Activated naive CD8-positive, alpha-beta T cell treated with anti-CD3 and anti-CD28 coated beads for 36 hours (primary cell): Measurements from ENCODE around the gene ANKRD31. TPM values are rescaled to one million over a fixed set of nuclear protein-coding genes. Genes with fewer than 3 reads are reported as not detected.
"Not testable (repeated sequence)": the region's sequence is repeated elsewhere in the genome, so short reads cannot be mapped to it uniquely, and the experiment has no call there.

ENCODE experiments used
- DNase-seq: peaks from one replicate; pipeline ENCODE4 v3.0.0; 2021
- H3K27ac Mint-ChIP-seq: one replicate; pipeline ENCODE4 v1.8.0; 2022; ENCODE audit warnings: mild to moderate bottlenecking, moderate library complexity, mixed read lengths
- H3K27me3 Mint-ChIP-seq: one replicate; pipeline ENCODE4 v1.8.0; 2022; ENCODE audit warnings: mild to moderate bottlenecking, mixed read lengths
- H3K36me3 Mint-ChIP-seq: one replicate; pipeline ENCODE4 v1.8.0; 2021; ENCODE audit warnings: mild to moderate bottlenecking, mixed read lengths
- H3K4me1 Mint-ChIP-seq: one replicate; pipeline ENCODE4 v1.8.0; 2021; ENCODE audit warnings: mixed read lengths
- H3K4me3 Mint-ChIP-seq: one replicate; pipeline ENCODE4 v1.8.0; 2022; ENCODE audit warnings: mild to moderate bottlenecking, moderate library complexity, mixed read lengths
- H3K9me3 Mint-ChIP-seq: one replicate; pipeline ENCODE4 v1.8.0; 2022; ENCODE audit warnings: mixed read lengths
- total RNA-seq, 2 experiments: library from RNA; stranded (reverse); gene quantifications; one replicate each; pipeline ENCODE4 v1.2.3, GENCODE V29; 2021

ANKRD31 gene
- total RNA-seq, 2 experiments from 2014 or later: 0.76 to 0.99 TPM

DNA sequence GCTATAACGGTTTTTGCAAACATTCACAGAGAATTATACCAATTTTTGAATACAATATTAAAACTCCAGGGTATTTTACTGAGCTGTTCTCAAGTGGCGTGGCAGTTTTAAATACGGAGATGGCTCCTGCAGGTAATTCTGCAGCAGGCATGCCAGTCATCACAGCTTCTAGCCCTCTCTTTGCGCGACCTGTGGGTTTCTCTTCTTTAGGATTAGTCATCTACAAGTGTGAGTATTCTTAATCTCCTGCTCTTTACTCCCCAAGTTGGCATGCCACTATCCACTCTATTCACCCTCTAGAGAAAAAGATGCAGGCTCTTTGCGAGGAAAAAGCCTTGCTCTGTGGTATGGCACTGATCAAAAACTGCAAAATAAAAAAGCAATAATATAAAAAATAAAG lies 43.9 kb downstream of the ANKRD31 start:
- Mint-ChIP-seq H3K4me3 (no peak overlapping the region), H3K9me3 (no peaks in the 10 kb centered on the region), H3K27ac (no peak overlapping the region), H3K27me3 (no peaks in the 10 kb centered on the region), H3K36me3 (no peaks in the 10 kb centered on the region), H3K4me1 (peaks cover 20% of the 10 kb centered on the region)
- DNase-seq: no peak

DNA sequence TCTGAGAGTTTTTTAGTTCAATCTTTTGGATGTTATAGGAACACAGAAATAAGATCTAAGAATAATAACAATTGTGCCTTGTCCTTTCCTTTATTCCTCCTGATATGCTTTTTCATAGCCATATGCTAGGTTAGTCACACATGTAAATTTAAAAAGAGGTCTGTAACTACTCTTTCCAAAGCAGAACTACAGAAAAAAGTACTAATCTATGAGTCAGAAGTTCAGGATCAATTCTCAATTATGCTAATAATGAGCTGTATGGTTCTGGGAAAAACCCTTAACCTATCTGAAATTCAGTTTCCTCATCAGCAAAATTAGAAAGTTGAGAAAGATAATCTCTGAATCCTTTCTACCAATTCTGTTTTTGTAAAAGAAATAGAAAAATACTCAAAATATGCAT lies 44.4 kb downstream of the ANKRD31 start:
- DNase-seq: no peak
- Mint-ChIP-seq H3K4me3 (no peak overlapping the region), H3K36me3 (no peaks in the 10 kb centered on the region), H3K4me1 (peaks cover 20% of the 10 kb centered on the region), H3K27ac (no peak overlapping the region), H3K9me3 (no peaks in the 10 kb centered on the region), H3K27me3 (no peaks in the 10 kb centered on the region)

DNA sequence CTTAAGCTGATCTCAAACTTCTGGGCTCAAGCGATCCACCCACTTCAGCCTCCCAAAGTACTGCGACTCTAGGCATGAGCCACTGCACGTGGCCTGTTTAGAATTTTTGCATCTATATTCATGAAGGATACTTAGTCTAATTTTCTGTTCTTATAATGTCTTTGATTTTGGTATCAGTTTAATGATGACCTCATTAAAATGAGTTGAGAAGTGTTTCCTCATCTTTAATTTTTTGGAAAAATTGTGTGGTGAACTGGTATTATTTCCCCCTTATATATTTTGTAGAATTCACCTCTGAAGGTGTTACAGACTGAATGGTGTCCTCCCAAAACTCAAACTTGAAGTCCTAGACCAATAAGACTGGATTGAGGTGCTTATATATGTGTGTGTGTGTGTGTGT lies 46.5 kb downstream of the ANKRD31 start:
- H3K4me3 Mint-ChIP-seq: no peak overlapping the region
- H3K4me1 Mint-ChIP-seq: peaks cover 27% of the 10 kb centered on the region
- no peaks in the 10 kb centered on the region for H3K9me3 Mint-ChIP-seq
- no peaks in the 10 kb centered on the region for H3K27me3 Mint-ChIP-seq
- no peak overlapping the region for H3K27ac Mint-ChIP-seq
- H3K36me3 Mint-ChIP-seq: peaks cover 1% of the 10 kb centered on the region
- DNase-seq: no peak

DNA sequence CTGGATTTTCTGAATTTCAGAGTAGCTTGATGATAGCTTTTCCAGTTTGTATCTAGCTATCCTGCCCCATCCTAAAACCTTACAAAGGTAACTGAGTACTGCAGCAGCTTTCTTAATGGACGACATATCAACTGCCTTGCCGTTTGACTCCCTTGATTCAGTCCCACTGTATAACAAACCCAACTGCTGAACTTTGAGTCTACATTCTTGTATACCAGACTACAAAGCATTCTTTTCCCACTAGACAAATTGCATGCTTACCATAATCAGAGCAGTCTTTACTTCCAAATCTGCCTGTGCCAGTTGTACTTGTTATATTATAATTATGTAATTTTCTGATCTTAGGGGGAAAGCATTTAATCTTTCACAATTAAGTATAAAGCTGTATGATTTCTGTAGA lies 47.3 kb downstream of the ANKRD31 start:
- Mint-ChIP-seq H3K27me3 (no peaks in the 10 kb centered on the region), H3K27ac (no peak overlapping the region), H3K4me1 (peaks cover 30% of the 10 kb centered on the region), H3K36me3 (peaks cover 6% of the 10 kb centered on the region), H3K4me3 (no peak overlapping the region), H3K9me3 (peaks cover 4% of the 10 kb centered on the region)
- no peak for DNase-seq

DNA sequence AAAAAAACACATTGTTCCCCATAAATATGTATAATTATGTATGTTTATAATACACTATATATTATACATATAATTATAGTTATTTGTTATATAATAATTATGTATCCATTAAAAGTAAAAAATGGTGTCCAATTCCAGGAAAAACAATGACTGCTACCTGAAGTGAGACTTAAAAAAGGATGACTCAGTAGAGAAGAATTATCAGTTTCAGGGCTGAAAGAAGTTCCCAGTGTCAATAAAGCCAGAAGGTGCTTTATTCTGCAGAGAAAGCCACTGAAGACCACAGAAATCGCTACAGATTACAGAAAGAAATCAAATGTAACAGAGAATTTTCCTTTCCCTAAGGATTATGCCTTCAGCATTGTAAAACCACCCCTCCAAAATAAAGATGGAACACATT lies 50.9 kb downstream of the ANKRD31 start:
- peaks cover 8% of the 10 kb centered on the region for H3K9me3 Mint-ChIP-seq

DNA sequence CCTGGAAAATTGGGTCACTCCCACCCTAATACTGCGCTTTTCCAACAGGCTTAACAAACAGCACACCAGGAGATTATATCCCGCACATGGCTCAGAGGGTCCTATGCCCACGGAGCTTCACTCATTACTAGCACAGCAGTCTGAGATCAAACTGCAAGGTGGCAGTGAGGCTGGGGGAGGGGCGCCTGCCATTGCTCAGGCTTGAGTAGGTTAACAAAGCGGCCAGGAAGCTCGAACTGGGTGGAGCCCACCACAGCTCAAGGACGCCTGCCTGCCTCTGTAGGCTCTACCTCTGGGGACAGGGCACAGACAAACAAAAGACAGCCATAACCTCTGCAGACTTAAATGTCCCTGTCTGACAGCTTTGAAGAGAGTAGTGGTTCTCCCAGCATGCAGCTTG lies 60.7 kb downstream of the ANKRD31 start:
- H3K27me3 Mint-ChIP-seq, DNase-seq, H3K27ac Mint-ChIP-seq, H3K4me3 Mint-ChIP-seq, H3K4me1 Mint-ChIP-seq: not testable (repeated sequence)
- H3K36me3 Mint-ChIP-seq: peaks cover 55% of the 10 kb centered on the region
- peaks cover 21% of the 10 kb centered on the region for H3K9me3 Mint-ChIP-seq

More for the DNA sequence above, 50.9 kb downstream of the ANKRD31 start:
- Mint-ChIP-seq H3K4me1 (peaks cover 23% of the 10 kb centered on the region), H3K27ac (no peak overlapping the region), H3K4me3 (no peak overlapping the region), H3K36me3 (peaks cover 22% of the 10 kb centered on the region), H3K27me3 (no peaks in the 10 kb centered on the region)
- no peak for DNase-seq

DNA sequence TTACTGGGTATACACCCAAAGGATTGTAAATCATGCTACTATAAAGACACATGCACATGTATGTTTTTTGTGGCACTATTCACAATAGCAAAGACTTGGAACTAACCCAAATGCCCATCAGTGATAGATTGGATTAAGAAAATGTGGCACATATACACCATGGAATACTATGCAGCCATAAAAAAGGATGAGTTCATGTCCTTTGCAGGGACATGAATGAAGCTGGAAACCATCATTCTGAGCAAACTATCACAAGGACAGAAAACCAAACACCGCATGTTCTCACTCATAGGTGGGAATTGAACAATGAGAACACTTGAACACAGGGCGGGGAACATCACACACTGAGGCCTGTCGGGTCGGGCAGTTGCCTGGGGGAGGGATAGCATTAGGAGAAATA lies 61.8 kb downstream of the ANKRD31 start:
- peaks cover 21% of the 10 kb centered on the region for H3K9me3 Mint-ChIP-seq
- DNase-seq, H3K27me3 Mint-ChIP-seq, H3K27ac Mint-ChIP-seq, H3K4me3 Mint-ChIP-seq, H3K4me1 Mint-ChIP-seq: not testable (repeated sequence)
- peaks cover 51% of the 10 kb centered on the region for H3K36me3 Mint-ChIP-seq

DNA sequence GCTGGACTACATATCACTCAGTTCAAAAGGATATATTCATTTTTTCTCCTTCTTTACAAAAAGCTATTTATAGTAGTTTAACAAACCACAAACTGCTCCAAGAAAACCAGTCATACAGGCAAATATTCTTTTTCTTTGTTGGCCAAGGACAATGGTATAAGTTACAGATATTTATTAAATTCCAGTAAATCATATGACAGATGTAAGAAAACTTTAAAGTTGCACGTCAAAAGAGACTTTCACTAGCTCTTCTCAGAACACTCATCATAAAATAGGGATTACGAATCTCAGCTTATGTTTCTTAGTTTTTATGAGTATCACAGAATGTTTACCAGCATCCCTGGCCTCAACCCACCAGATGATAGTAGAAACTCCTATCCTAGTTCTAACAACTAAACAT lies 67.2 kb downstream of the ANKRD31 start:
- peaks cover 8% of the 10 kb centered on the region for H3K9me3 Mint-ChIP-seq
- H3K36me3 Mint-ChIP-seq: peaks cover 17% of the 10 kb centered on the region
- H3K27me3 Mint-ChIP-seq: no peaks in the 10 kb centered on the region
- H3K4me1 Mint-ChIP-seq: no peaks in the 10 kb centered on the region
- DNase-seq: no peak
- no peak overlapping the region for H3K27ac Mint-ChIP-seq
- H3K4me3 Mint-ChIP-seq: no peak overlapping the region

DNA sequence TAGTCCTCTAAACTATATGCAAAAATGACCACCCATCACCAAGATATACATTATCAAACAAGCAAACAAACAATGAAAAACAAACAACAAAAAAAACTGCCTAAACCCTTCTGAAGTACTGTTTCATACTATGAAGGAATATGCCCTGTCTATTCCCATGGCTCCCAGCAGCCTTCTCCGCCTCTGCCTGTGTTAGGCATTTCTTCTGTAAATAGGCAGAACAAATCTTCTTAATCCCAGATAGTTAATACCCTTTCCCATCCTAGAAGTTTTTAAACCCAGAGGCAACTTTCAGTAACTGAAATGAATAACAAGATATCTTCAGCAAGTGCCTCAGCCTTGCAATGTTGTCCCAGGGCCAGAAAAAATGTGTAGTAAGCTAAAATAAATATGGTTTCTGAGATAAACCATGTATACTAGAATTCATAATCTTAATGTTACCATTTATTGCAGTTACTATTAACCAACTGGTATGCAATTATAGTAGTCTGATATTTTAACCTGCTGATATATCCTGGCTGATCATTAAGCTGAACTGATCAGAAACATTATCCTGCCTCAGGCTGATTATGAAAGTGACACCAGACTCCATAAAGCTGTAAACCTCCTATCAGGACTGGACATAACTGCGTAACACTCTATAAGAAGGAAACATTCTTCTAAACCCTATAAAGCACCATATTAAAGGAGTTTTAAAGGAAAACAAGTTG lies 68.5 kb downstream of the ANKRD31 start:
- no peaks in the 10 kb centered on the region for H3K27me3 Mint-ChIP-seq
- no peaks in the 10 kb centered on the region for H3K4me1 Mint-ChIP-seq

DNA sequence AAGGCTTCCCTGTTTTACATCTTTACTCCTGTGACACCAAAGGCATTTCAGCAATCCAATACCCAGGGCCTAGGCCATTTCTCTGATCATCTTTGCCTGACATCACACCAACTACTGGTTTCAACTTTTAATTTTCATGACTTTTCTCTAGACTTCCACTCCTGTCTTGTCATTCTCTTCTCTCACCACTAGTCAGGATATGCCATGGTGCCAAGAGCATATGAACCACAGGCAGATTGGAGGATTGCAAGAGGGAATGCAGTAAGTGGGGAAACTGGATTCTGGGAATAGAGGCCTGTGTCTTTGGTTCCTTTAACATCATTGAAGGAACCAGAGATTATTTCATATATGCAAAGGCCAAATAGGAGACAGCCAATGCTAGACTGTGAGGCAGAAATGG lies 69.3 kb downstream of the ANKRD31 start:
- peaks cover 11% of the 10 kb centered on the region for H3K36me3 Mint-ChIP-seq
- no peak overlapping the region for H3K27ac Mint-ChIP-seq
- no peaks in the 10 kb centered on the region for H3K4me1 Mint-ChIP-seq
- H3K4me3 Mint-ChIP-seq: no peak overlapping the region
- DNase-seq: no peak
- H3K9me3 Mint-ChIP-seq: no peaks in the 10 kb centered on the region
- H3K27me3 Mint-ChIP-seq: no peaks in the 10 kb centered on the region

More for the DNA sequence above, 68.5 kb downstream of the ANKRD31 start:
- peaks cover 15% of the 10 kb centered on the region for H3K36me3 Mint-ChIP-seq
- no peak overlapping the region for H3K27ac Mint-ChIP-seq
- DNase-seq: no peak
- no peak overlapping the region for H3K4me3 Mint-ChIP-seq
- no peaks in the 10 kb centered on the region for H3K9me3 Mint-ChIP-seq

DNA sequence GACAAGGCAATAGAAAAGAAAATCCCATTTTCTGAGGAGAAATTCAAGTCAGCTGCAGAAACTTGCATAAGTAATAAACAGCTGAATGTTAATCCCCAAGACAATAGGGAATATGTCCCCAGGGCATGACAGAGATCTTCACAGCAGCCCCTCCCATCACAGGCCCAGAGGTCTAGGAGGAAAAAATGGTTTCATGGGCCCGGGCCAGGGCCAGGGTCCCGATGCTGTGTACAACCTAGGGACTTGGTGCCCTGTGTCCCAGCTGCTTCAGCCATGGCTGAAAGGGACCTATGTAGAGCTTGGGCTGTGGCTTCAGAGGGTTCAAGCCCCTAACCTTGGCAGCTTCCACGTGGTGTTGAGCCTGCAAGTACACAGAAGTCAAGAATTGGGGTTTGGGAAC lies 75.2 kb downstream of the ANKRD31 start:
- H3K36me3 Mint-ChIP-seq: peaks cover 47% of the 10 kb centered on the region
- not testable (repeated sequence) for H3K27me3 Mint-ChIP-seq, H3K27ac Mint-ChIP-seq, DNase-seq, H3K4me1 Mint-ChIP-seq, H3K4me3 Mint-ChIP-seq
- peaks cover 24% of the 10 kb centered on the region for H3K9me3 Mint-ChIP-seq

DNA sequence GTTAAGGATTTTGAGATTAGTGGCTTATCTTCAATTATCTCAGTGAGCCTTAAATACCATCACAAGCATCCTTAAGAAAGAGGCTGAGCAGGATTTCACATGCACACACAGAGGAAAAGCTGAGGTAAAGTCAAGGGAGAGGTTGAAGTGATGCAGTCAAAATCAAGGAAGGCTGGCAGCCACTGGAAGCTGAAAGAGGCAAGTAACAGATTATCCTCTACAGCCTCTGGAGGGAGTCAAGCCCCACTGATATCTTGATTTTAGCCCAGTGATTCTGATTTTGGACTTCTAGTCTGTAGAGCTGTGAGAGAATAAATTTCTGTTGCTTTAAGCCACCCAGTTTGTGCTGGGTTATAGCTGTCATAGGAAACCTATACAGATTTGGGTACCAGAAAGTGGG lies 80.1 kb downstream of the ANKRD31 start:
- Mint-ChIP-seq H3K27me3 (no peaks in the 10 kb centered on the region), H3K27ac (no peak overlapping the region), H3K4me1 (no peaks in the 10 kb centered on the region), H3K4me3 (no peak overlapping the region), H3K36me3 (peaks cover 44% of the 10 kb centered on the region), H3K9me3 (peaks cover 20% of the 10 kb centered on the region)
- DNase-seq: no peak

DNA sequence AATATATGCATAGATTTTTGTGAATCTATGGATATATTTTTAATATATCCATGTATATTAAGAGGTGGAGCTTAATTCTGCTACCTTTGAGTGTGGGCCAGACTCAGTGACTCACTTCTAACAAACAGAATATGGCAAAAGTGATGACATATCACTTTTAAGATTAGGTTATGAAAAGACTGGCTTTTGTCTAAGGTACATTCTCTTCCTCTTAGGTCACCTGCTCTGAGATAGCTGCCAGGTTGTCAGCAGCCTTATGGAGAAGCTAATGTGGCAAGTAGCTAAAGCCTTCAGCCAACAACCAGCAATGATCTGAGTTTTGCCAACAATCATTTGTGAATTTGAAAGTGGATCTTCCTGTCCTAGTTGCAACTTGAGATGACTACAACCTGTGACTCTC lies 83.8 kb downstream of the ANKRD31 start:
- no peak for DNase-seq
- Mint-ChIP-seq H3K27ac (no peak overlapping the region), H3K27me3 (no peaks in the 10 kb centered on the region), H3K9me3 (peaks cover 5% of the 10 kb centered on the region), H3K4me1 (peaks cover 6% of the 10 kb centered on the region), H3K36me3 (peaks cover 27% of the 10 kb centered on the region), H3K4me3 (no peak overlapping the region)

DNA sequence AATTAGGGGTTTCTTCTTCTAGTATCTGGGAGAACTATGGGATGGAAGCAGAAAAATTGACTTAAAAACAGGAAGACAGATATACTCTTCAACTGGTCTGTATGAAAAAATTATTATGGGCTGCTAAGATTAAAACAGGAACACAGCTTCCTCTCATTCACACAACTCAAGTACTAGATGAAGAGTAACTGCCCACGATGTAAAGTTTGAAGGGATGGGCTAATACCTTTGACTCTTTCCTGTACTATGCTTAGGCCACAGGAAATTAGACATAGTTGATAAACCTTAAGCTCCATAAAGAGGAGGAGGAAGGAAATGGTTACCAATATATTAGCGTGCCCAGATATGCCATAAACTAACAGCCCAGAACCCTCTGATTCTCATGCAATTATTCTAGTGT lies 88.6 kb downstream of the ANKRD31 start:
- peaks cover 18% of the 10 kb centered on the region for H3K4me1 Mint-ChIP-seq
- H3K4me3 Mint-ChIP-seq: no peak overlapping the region
- H3K27ac Mint-ChIP-seq: no peak overlapping the region
- H3K9me3 Mint-ChIP-seq: peaks cover 8% of the 10 kb centered on the region
- DNase-seq: no peak
- peaks cover 14% of the 10 kb centered on the region for H3K36me3 Mint-ChIP-seq
- no peaks in the 10 kb centered on the region for H3K27me3 Mint-ChIP-seq

DNA sequence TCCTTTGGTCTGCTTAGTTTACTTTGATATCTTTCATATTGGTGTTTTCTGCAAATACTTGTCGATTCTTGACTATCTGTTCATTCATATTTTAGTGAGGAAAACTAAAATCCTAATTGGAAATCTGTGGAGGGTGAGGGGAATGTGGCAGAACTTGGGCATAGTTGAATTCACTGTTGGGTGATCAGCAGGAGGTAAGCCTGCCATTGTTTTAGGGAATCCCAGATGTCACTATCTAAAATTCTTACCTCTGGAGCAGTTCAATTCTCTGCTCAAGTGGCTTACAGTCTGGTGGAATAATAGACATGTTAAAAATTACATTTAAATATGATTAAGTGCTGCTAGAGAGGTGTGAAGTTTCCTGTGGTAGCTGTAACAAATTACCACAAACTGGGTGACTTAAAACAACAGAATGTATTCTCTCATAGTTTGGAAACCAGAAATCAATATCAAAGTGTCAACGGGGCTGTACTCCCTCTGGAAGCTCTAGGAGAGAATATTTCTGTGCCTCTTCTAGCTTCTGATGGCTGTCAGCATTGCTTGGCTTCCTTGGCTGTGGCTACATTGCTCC lies 94.0 kb downstream of the ANKRD31 start:
- H3K9me3 Mint-ChIP-seq: peaks cover 6% of the 10 kb centered on the region
- peaks cover 5% of the 10 kb centered on the region for H3K36me3 Mint-ChIP-seq
- no peak for DNase-seq
- H3K27me3 Mint-ChIP-seq: no peaks in the 10 kb centered on the region
- H3K4me1 Mint-ChIP-seq: peaks cover 17% of the 10 kb centered on the region
- H3K4me3 Mint-ChIP-seq: no peak overlapping the region
- no peak overlapping the region for H3K27ac Mint-ChIP-seq

DNA sequence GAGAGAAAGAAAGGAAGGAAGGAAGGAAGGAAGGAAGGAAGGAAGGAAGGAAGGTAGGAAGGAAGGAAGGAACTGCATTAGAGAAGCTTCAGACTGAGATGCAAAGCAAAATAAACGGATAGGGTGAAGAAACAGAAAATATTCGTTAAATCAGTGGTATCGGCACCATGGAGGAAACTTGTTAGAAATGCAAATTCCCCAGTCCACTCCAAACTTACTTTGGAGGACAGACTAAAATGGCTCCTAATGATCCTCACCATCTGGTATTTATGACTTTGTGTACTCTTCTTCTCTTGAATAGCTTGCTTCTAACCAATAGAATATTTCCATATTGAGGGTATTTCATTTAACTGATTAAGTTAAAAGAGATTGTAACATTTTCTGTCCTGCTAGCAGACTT lies 96.4 kb downstream of the ANKRD31 start:
- H3K27me3 Mint-ChIP-seq: no peaks in the 10 kb centered on the region

More for the DNA sequence above, 96.4 kb downstream of the ANKRD31 start:
- H3K36me3 Mint-ChIP-seq: peaks cover 11% of the 10 kb centered on the region
- no peak overlapping the region for H3K27ac Mint-ChIP-seq
- DNase-seq: no peak
- H3K4me3 Mint-ChIP-seq: no peak overlapping the region
- H3K4me1 Mint-ChIP-seq: peaks cover 6% of the 10 kb centered on the region
- H3K9me3 Mint-ChIP-seq: peaks cover 13% of the 10 kb centered on the region
